BLaER1 (cell line): ENCODE results near the gene NHEJ1.

Source experiments
- H3K27ac ChIP-seq: shearing (Covaris generic); formaldehyde crosslinking; 2 replicates; pipeline ENCODE4 v1.8.1; 2022
- H3K27me3 ChIP-seq: shearing (Covaris generic); formaldehyde crosslinking; 2 replicates; pipeline ENCODE4 v1.8.1; 2022
- H3K36me3 ChIP-seq: shearing (Covaris generic); formaldehyde crosslinking; 2 replicates; pipeline ENCODE4 v1.8.1; 2022
- H3K4me1 ChIP-seq: shearing (Covaris generic); formaldehyde crosslinking; 2 replicates; pipeline ENCODE4 v1.8.1; 2022
- H3K4me2 ChIP-seq: shearing (Covaris generic); formaldehyde crosslinking; 2 replicates; pipeline ENCODE4 v1.8.1; 2022
- H3K4me3 ChIP-seq: shearing (Covaris generic); formaldehyde crosslinking; 2 replicates; pipeline ENCODE4 v1.8.1; 2022
- H3K9ac ChIP-seq: shearing (Covaris generic); formaldehyde crosslinking; 2 replicates; pipeline ENCODE4 v1.8.1; 2022
- H3K9me3 ChIP-seq: shearing (Covaris generic); formaldehyde crosslinking; 2 replicates; pipeline ENCODE4 v1.8.1; 2022
- H4K20me1 ChIP-seq: shearing (Covaris generic); formaldehyde crosslinking; 2 replicates; pipeline ENCODE4 v1.8.1; 2022
- Cebpa-rat ChIP-seq: shearing (Covaris generic); IDR thresholded peaks from 2 replicates; pipeline ENCODE4 v1.8.1; 2022

Gene NHEJ1

DNA sequence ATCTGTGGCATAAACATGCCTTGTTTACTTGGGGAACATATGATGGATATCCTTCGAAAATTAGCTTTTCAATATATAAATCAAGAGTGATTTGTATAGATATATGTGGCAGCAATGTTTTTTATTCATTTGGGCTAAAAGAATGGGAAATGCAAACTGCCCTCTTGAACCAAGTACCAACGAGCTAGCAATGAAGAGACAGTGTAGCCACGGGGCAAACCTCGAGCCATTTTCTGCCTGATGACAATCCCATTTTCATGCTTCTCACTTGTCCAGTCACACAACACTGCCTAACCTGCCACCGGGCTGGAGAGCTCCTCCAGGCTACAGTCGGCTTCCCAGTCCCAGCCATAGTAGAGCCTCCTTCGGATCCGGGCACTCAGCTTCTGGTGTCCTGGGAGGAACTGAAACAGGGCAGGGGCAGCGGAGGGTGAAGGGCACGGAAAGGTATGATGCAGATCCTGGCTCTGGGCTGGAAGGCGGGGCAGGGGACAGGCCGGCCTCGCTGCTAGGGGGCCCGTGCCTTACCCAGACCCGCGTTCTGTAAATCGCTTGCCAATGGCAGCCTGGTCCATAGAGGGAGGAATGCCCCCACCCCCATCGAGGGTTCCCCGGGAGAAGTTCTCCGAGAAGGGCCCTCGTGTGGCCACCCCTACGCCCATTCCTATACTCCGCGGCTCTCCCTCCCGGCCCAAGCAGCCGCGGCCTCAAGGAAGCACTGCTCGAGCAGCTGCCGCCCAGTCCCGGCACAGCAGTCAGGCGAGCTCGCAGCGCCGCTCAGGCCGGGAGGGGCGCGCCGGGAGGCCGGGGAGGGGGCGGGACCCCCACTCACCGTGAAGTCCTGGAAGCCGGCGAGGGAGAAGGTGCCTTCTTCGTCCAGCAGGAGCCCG lies 15.6 kb upstream of the NHEJ1 start:
- H3K9me3 ChIP-seq, result no peaks in the 10 kb centered on the region
- H3K27ac ChIP-seq, result peak overlapping the region; percentile 86
- peaks cover 62% of the 10 kb centered on the region for H3K36me3 ChIP-seq
- H3K27me3 ChIP-seq, result no peaks in the 10 kb centered on the region
- peak overlapping the region; percentile 89 for H3K9ac ChIP-seq
- H4K20me1 ChIP-seq, result peaks cover 32% of the 10 kb centered on the region; the same call in 1 of the 2 replicates
- TF ChIP-seq Cebpa-rat, result no peak
- peak overlapping the region; percentile 89 for H3K4me3 ChIP-seq
- peak overlapping the region; percentile 91 for H3K4me2 ChIP-seq
- peaks cover 42% of the 10 kb centered on the region for H3K4me1 ChIP-seq

- H3K4me2 ChIP-seq, result peak overlapping the region; percentile 91
- peak overlapping the region; percentile 89 for H3K4me3 ChIP-seq
- H3K9me3 ChIP-seq, result no peaks in the 10 kb centered on the region
- peaks cover 27% of the 10 kb centered on the region; the same call in 1 of the 2 replicates for H4K20me1 ChIP-seq
- H3K36me3 ChIP-seq, result peaks cover 55% of the 10 kb centered on the region
- TF ChIP-seq Cebpa-rat, result no peak
- no peak overlapping the region for H3K27ac ChIP-seq
- peak overlapping the region; percentile 89 for H3K9ac ChIP-seq
- no peaks in the 10 kb centered on the region for H3K27me3 ChIP-seq
- H3K4me1 ChIP-seq, result peaks cover 38% of the 10 kb centered on the region
These were observed 14.9 kb upstream of the NHEJ1 start for GRCh38 chr2:219175486-219175885.

DNA sequence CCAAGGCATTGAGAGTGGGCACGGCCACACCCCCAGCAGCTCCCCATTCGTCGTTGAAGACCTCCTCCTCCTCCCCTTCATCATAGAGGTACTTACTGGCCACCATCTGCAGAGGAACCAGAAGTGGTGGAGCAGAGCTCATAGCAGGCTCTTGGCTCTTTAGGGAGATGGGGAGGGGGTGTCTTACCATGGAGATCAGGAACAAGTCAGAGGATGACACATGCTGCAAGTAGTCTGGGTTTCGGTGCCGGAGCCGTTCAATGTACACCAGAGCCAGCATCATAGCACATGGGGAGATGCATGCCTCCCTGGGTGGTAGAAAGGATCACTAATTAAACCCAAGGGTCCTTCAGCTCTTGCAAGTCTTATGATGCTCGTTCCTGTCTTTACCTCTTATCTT lies 14.2 kb upstream of the NHEJ1 start:
- Histone ChIP-seq H3K4me3 (no peak overlapping the region), H3K4me2 (peak overlapping the region; percentile 91; the same call in 1 of the 2 replicates), H3K27ac (no peak overlapping the region), H3K36me3 (peaks cover 48% of the 10 kb centered on the region), H4K20me1 (peaks cover 21% of the 10 kb centered on the region; the same call in 1 of the 2 replicates), H3K4me1 (peaks cover 31% of the 10 kb centered on the region), H3K9ac (0 out of 2 replicates have a peak overlapping the region, but pooled peaks have one; percentile 89), H3K9me3 (no peaks in the 10 kb centered on the region), H3K27me3 (no peaks in the 10 kb centered on the region)
- TF ChIP-seq Cebpa-rat, result no peak

- Histone ChIP-seq H3K4me2 (no peak overlapping the region), H3K9ac (peak overlapping the region; percentile 16; the same call in 1 of the 2 replicates), H3K4me1 (peaks cover 25% of the 10 kb centered on the region), H4K20me1 (peaks cover 14% of the 10 kb centered on the region; the same call in 1 of the 2 replicates), H3K9me3 (no peaks in the 10 kb centered on the region), H3K36me3 (peaks cover 43% of the 10 kb centered on the region), H3K27me3 (no peaks in the 10 kb centered on the region), H3K4me3 (no peak overlapping the region), H3K27ac (no peak overlapping the region)
- TF ChIP-seq Cebpa-rat, result no peak
These were observed 13.5 kb upstream of the NHEJ1 start for GRCh38 chr2:219174146-219174545.

- Histone ChIP-seq H3K4me3 (no peak overlapping the region), H3K36me3 (peaks cover 43% of the 10 kb centered on the region), H3K27ac (no peak overlapping the region), H3K4me2 (no peak overlapping the region), H3K4me1 (peaks cover 20% of the 10 kb centered on the region), H3K9ac (no peak overlapping the region), H3K27me3 (no peaks in the 10 kb centered on the region), H3K9me3 (no peaks in the 10 kb centered on the region), H4K20me1 (peaks cover 8% of the 10 kb centered on the region; the same call in 1 of the 2 replicates)
- TF ChIP-seq Cebpa-rat, result no peak
These were observed 12.6 kb upstream of the NHEJ1 start for GRCh38 chr2:219173176-219173575.

DNA sequence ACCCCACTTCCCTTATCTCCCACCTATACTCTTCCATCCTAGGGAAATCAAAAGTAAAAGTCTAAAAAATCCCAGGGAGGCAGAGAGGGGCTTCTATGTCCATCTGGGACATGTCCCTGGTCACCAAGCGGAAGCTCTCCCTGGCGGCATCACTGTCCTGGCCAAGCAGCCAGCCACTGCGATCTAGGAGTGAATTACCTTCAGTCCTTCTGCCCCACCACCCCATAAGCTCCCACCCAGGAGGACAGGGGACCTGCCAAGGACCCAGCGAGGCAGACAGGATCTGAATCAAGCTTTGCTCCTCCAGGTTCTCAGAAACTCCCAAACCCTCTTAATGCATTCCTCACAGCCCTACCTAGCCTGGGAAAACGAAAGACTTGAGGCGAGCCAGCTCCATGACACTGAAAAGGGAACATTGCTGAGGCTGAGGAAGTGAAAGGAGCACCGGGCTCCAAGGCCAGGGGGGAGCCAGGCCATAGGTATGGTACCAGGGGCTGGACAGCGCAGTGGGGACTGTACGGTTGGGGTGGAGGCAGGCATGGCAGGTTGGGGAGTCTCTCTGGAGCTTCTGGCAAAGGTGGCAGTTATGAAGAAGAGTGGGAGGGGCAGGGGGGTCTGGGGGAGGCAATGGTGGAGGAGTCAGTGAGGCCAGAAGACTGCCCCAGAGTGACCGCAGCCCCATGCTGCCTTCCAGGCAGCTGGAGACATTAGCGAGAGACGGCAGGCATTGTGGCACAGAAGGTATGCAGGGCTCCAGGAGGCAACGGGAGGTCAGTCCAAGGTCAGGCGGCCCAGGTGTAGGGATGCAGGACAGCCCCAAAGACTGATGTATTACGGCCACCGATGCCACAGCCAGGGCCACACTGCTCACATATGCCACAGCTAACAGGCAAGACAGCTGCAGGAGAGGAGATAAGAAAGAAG lies 11.9 kb upstream of the NHEJ1 start:
- H3K4me2 ChIP-seq, result no peak overlapping the region
- H3K9ac ChIP-seq, result no peak overlapping the region
- H3K4me3 ChIP-seq, result no peak overlapping the region
- peaks cover 20% of the 10 kb centered on the region for H3K4me1 ChIP-seq
- TF ChIP-seq Cebpa-rat, result no peak
- H3K27me3 ChIP-seq, result no peaks in the 10 kb centered on the region
- H3K9me3 ChIP-seq, result no peaks in the 10 kb centered on the region
- H4K20me1 ChIP-seq, result peaks cover 8% of the 10 kb centered on the region; the same call in 1 of the 2 replicates
- no peak overlapping the region for H3K27ac ChIP-seq
- H3K36me3 ChIP-seq, result peaks cover 43% of the 10 kb centered on the region

GRCh38 chr2:219171231-219171651 lies 10.6 kb upstream of the NHEJ1 start:
- Histone ChIP-seq H3K4me3 (no peak overlapping the region), H3K27me3 (no peaks in the 10 kb centered on the region), H3K27ac (no peak overlapping the region), H3K4me2 (no peak overlapping the region), H4K20me1 (peaks cover 8% of the 10 kb centered on the region; the same call in 1 of the 2 replicates), H3K9ac (no peak overlapping the region), H3K4me1 (peaks cover 20% of the 10 kb centered on the region), H3K36me3 (peaks cover 43% of the 10 kb centered on the region), H3K9me3 (no peaks in the 10 kb centered on the region)
- TF ChIP-seq Cebpa-rat, result no peak

GRCh38 chr2:219169930-219170654 lies 9.5 kb upstream of the NHEJ1 start, which contains the start of gene SLC23A3:
Gene SLC23A3, minus strand, starts transcription at chr2:219170029. Its CDS starts 45 bp downstream, at chr2:219169984.
- H3K4me1 ChIP-seq, result peaks cover 8% of the 10 kb centered on the region
- H3K9ac ChIP-seq, result no peak within 1 kb of the TSS
- no peaks in the 10 kb centered on the region for H3K9me3 ChIP-seq
- no peaks in the 10 kb centered on the region for H3K27me3 ChIP-seq
- no peak within 1 kb of the TSS for H3K4me3 ChIP-seq
- TF ChIP-seq Cebpa-rat, result no peak
- H3K27ac ChIP-seq, result no peak within 1 kb of the TSS
- peaks cover 39% of the 10 kb centered on the region for H3K36me3 ChIP-seq
- no peak within 1 kb of the TSS for H3K4me2 ChIP-seq
- H4K20me1 ChIP-seq, result peaks cover 8% of the 10 kb centered on the region; the same call in 1 of the 2 replicates

GRCh38 chr2:219168932-219169331 lies 8.3 kb upstream of the NHEJ1 start:
- H3K36me3 ChIP-seq, result peaks cover 27% of the 10 kb centered on the region
- no peak overlapping the region for H3K9ac ChIP-seq
- TF ChIP-seq Cebpa-rat, result no peak
- no peaks in the 10 kb centered on the region for H3K9me3 ChIP-seq
- H3K4me3 ChIP-seq, result no peak overlapping the region
- H3K4me1 ChIP-seq, result no peaks in the 10 kb centered on the region
- H4K20me1 ChIP-seq, result peaks cover 8% of the 10 kb centered on the region; the same call in 1 of the 2 replicates
- H3K27ac ChIP-seq, result no peak overlapping the region
- no peak overlapping the region for H3K4me2 ChIP-seq
- H3K27me3 ChIP-seq, result no peaks in the 10 kb centered on the region
